Natural killer cell treated with Interleukin-12 subunit alpha and Interleukin-12 subunit beta and Interleukin-15 and Interleukin-18, amount 100 ng/mL, for 72 hours (primary cell): ENCODE measurements around the gene SYT1. TPM values are rescaled to one million over a fixed set of nuclear protein-coding genes. Genes with fewer than 3 reads are reported as not detected.
"Not testable (repeated sequence)": the region's sequence is repeated elsewhere in the genome, so short reads cannot be mapped to it uniquely, and the experiment has no call there.

Experiments used
- ATAC-seq, 2 donors: fragments of 150-1000 bp; cut with Tn5 transposase in 1 of 2; sonication (Bioruptor Pico), chemical (Tn5 transposase) in 1 of 2; 2 replicates each; pipeline ENCODE4 v1.10.0; 2021
- DNase-seq: peaks from one replicate; pipeline ENCODE4 v3.0.0; 2022; ENCODE audit warnings: low spot score
- H3K27ac Mint-ChIP-seq, 2 donors: 1 replicate in 1 of 2; 2 replicates in 1 of 2; pipeline ENCODE4 v1.8.0; 2022; ENCODE audit warnings: mixed read lengths in 2 of 2, mild to moderate bottlenecking in 1 of 2, moderate library complexity in 1 of 2
- H3K27me3 Mint-ChIP-seq, 2 donors: 1 replicate in 1 of 2; 2 replicates in 1 of 2; pipeline ENCODE4 v1.8.0; 2022; ENCODE audit warnings: mixed read lengths in 2 of 2
- H3K36me3 Mint-ChIP-seq: one replicate; pipeline ENCODE4 v1.8.0; 2022; ENCODE audit warnings: mixed read lengths
- H3K4me1 Mint-ChIP-seq, 2 donors: 1 replicate in 1 of 2; 2 replicates in 1 of 2; pipeline ENCODE4 v1.8.0; 2022; ENCODE audit warnings: low read depth in 2 of 2, mixed read lengths in 2 of 2, mild to moderate bottlenecking in 1 of 2
- H3K4me3 Mint-ChIP-seq: one replicate; pipeline ENCODE4 v1.8.0; 2022; ENCODE audit warnings: mixed read lengths
- H3K9me3 Mint-ChIP-seq: 2 replicates; pipeline ENCODE4 v1.8.0; 2022; ENCODE audit warnings: mixed read lengths
- total RNA-seq, 2 donors: library from RNA; stranded (reverse); gene quantifications; one replicate each; pipeline ENCODE4 v1.2.3, GENCODE V29; 2022

The SYT1 gene
- total RNA-seq, 2 donors from 2014 or later: not detected

- Mint-ChIP-seq H3K9me3 (peaks cover 8% of the 10 kb centered on the region), H3K4me1 (peaks cover 0 to 7% of the 10 kb centered on the region in 2 donors), H3K27me3 (no peaks in the 10 kb centered on the region), H3K4me3 (no peak overlapping the region), H3K27ac (no peak overlapping the region), H3K36me3 (no peaks in the 10 kb centered on the region)
- no peak for ATAC-seq
- DNase-seq: no peak
Observed at GRCh38 chr12:79023261-79023660, 158.7 kb downstream of the SYT1 start.

- peaks cover 0 to 7% of the 10 kb centered on the region in 2 donors for H3K4me1 Mint-ChIP-seq
- ATAC-seq (no peak), DNase-seq (no peak)
- no peaks in the 10 kb centered on the region for H3K27me3 Mint-ChIP-seq
- H3K4me3 Mint-ChIP-seq: no peak overlapping the region
- no peaks in the 10 kb centered on the region for H3K36me3 Mint-ChIP-seq
- no peak overlapping the region for H3K27ac Mint-ChIP-seq
- H3K9me3 Mint-ChIP-seq: peaks cover 8% of the 10 kb centered on the region
Observed at GRCh38 chr12:79023784-79024183, 159.2 kb downstream of the SYT1 start.

- no peaks in the 10 kb centered on the region for H3K4me1 Mint-ChIP-seq
- H3K4me3 Mint-ChIP-seq: no peak overlapping the region
- DNase-seq: no peak
- H3K27ac Mint-ChIP-seq: no peak overlapping the region
- H3K27me3 Mint-ChIP-seq: no peaks in the 10 kb centered on the region
- H3K9me3 Mint-ChIP-seq: peaks cover 9% of the 10 kb centered on the region
- H3K36me3 Mint-ChIP-seq: no peaks in the 10 kb centered on the region
- no peak for ATAC-seq
Observed at GRCh38 chr12:79033788-79034187, 169.2 kb downstream of the SYT1 start.

- ATAC-seq, H3K27ac Mint-ChIP-seq, H3K4me3 Mint-ChIP-seq, H3K27me3 Mint-ChIP-seq, H3K4me1 Mint-ChIP-seq, DNase-seq, H3K9me3 Mint-ChIP-seq, H3K36me3 Mint-ChIP-seq: not testable (repeated sequence)
Observed at GRCh38 chr12:79044748-79045147, 180.2 kb downstream of the SYT1 start.

GRCh38 chr12:79045149-79045703 is 180.7 kb downstream of the SYT1 start:
- not testable (repeated sequence) for H3K4me1 Mint-ChIP-seq, H3K9me3 Mint-ChIP-seq, H3K27me3 Mint-ChIP-seq, DNase-seq, H3K27ac Mint-ChIP-seq, H3K4me3 Mint-ChIP-seq, ATAC-seq, H3K36me3 Mint-ChIP-seq

- H3K4me1 Mint-ChIP-seq: no peaks in the 10 kb centered on the region
- no peaks in the 10 kb centered on the region for H3K9me3 Mint-ChIP-seq
- H3K36me3 Mint-ChIP-seq: no peaks in the 10 kb centered on the region
- no peak for ATAC-seq
- no peak for DNase-seq
- no peak overlapping the region for H3K4me3 Mint-ChIP-seq
- no peak overlapping the region for H3K27ac Mint-ChIP-seq
- no peaks in the 10 kb centered on the region for H3K27me3 Mint-ChIP-seq
Observed at GRCh38 chr12:79046021-79046420, 181.4 kb downstream of the SYT1 start.

- no peaks in the 10 kb centered on the region for H3K27me3 Mint-ChIP-seq
- H3K9me3 Mint-ChIP-seq: no peaks in the 10 kb centered on the region
- no peak overlapping the region for H3K27ac Mint-ChIP-seq
- no peak overlapping the region for H3K4me3 Mint-ChIP-seq
- no peak for ATAC-seq
- DNase-seq: no peak
- H3K36me3 Mint-ChIP-seq: no peaks in the 10 kb centered on the region
- H3K4me1 Mint-ChIP-seq: no peaks in the 10 kb centered on the region
Observed at GRCh38 chr12:79048962-79049361, 184.4 kb downstream of the SYT1 start.

GRCh38 chr12:79053394-79053793 is 188.8 kb downstream of the SYT1 start:
- ATAC-seq: no peak

GRCh38 chr12:79055926-79056674 is 191.5 kb downstream of the SYT1 start:
- no peak overlapping the region for H3K4me3 Mint-ChIP-seq
- no peaks in the 10 kb centered on the region for H3K36me3 Mint-ChIP-seq
- peaks cover 0 to 7% of the 10 kb centered on the region in 2 donors for H3K4me1 Mint-ChIP-seq
- H3K27me3 Mint-ChIP-seq: no peaks in the 10 kb centered on the region
- ATAC-seq (no peak), DNase-seq (no peak)
- H3K9me3 Mint-ChIP-seq: peaks cover 3% of the 10 kb centered on the region
- no peak overlapping the region for H3K27ac Mint-ChIP-seq

More at GRCh38 chr12:79053394-79053793, 188.8 kb downstream of the SYT1 start:
- DNase-seq: no peak
- peaks cover 3% of the 10 kb centered on the region for H3K9me3 Mint-ChIP-seq
- H3K27me3 Mint-ChIP-seq: no peaks in the 10 kb centered on the region
- H3K4me1 Mint-ChIP-seq: peaks cover 0 to 2% of the 10 kb centered on the region in 2 donors
- H3K36me3 Mint-ChIP-seq: no peaks in the 10 kb centered on the region
- H3K27ac Mint-ChIP-seq: no peak overlapping the region
- no peak overlapping the region for H3K4me3 Mint-ChIP-seq

GRCh38 chr12:79056775-79057174 is 192.2 kb downstream of the SYT1 start:
- Mint-ChIP-seq H3K27ac (no peak overlapping the region), H3K36me3 (no peaks in the 10 kb centered on the region), H3K27me3 (no peaks in the 10 kb centered on the region), H3K4me3 (no peak overlapping the region), H3K4me1 (peaks cover 0 to 7% of the 10 kb centered on the region in 2 donors), H3K9me3 (peaks cover 3% of the 10 kb centered on the region)
- DNase-seq (no peak), ATAC-seq (no peak)

GRCh38 chr12:79057540-79057939 is 193.0 kb downstream of the SYT1 start:
- H3K36me3 Mint-ChIP-seq: no peaks in the 10 kb centered on the region
- H3K27ac Mint-ChIP-seq: no peak overlapping the region
- peaks cover 0 to 7% of the 10 kb centered on the region in 2 donors for H3K4me1 Mint-ChIP-seq
- H3K9me3 Mint-ChIP-seq: peaks cover 3% of the 10 kb centered on the region
- H3K27me3 Mint-ChIP-seq: no peaks in the 10 kb centered on the region
- ATAC-seq (no peak), DNase-seq (no peak)
- no peak overlapping the region for H3K4me3 Mint-ChIP-seq

- DNase-seq: no peak
- Mint-ChIP-seq H3K36me3 (no peaks in the 10 kb centered on the region), H3K4me3 (peak overlapping the region; percentile 49)
Observed at GRCh38 chr12:79058342-79058741, 193.8 kb downstream of the SYT1 start.

GRCh38 chr12:79059557-79059956 is 195.0 kb downstream of the SYT1 start:
- Mint-ChIP-seq H3K4me1 (peaks cover 0 to 7% of the 10 kb centered on the region in 2 donors), H3K27ac (no peak overlapping the region), H3K9me3 (peaks cover 7% of the 10 kb centered on the region), H3K36me3 (no peaks in the 10 kb centered on the region), H3K4me3 (no peak overlapping the region), H3K27me3 (no peaks in the 10 kb centered on the region)
- no peak for ATAC-seq
- DNase-seq: no peak

More at GRCh38 chr12:79058342-79058741, 193.8 kb downstream of the SYT1 start:
- peak in 1 of 2 donors; percentile 43 for ATAC-seq
- Mint-ChIP-seq H3K4me1 (peaks cover 0 to 7% of the 10 kb centered on the region in 2 donors), H3K27ac (no peak overlapping the region), H3K9me3 (peaks cover 3% of the 10 kb centered on the region), H3K27me3 (no peaks in the 10 kb centered on the region)

- Mint-ChIP-seq H3K27ac (no peak overlapping the region), H3K4me3 (no peak overlapping the region), H3K36me3 (no peaks in the 10 kb centered on the region), H3K4me1 (peaks cover 0 to 6% of the 10 kb centered on the region in 2 donors), H3K9me3 (peaks cover 13% of the 10 kb centered on the region), H3K27me3 (no peaks in the 10 kb centered on the region)
- DNase-seq (no peak), ATAC-seq (no peak)
Observed at GRCh38 chr12:79063258-79063657, 198.7 kb downstream of the SYT1 start.
